Measurements from ENCODE around the gene SLC2A5. TPM values are rescaled to one million over a fixed set of nuclear protein-coding genes. Genes with fewer than 3 reads are reported as not detected.
A peak's percentile ranks its signal among the peaks of the same experiment; 100 is the strongest.

The SLC2A5 gene
- total and polyA plus RNA-seq, 2 of the 4 experiments (the other 2 are of a cell fraction): 0.03 to 0.18 TPM

DNA sequence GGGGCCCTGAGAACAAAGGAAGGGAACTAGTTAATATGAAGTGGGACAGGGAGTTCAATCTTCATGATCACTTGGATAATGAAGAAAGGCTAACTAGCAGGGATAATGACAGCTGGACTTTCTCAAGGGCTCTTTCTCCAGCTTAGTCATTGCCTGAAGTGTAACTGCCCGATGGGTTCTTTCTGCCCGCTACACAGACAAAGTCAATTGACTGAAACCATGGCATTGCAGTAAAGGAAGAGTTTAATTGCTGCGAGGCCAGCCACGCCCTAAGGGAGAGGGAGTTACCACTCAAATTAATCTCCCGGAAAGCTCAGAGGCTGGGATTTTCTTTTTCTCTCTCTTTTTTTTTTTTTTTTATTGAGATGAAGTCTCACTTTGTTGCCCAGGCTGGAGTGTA is 16.6 kb upstream of the SLC2A5 start:
- no peak for DNase-seq
- no CpG with 5 or more reads among the region's 5 CpGs for WGBS, 2 experiments (ENCODE audit: extremely low coverage in 2 of 2, insufficient read length in 1 of 2)
- TF ChIP-seq SMC3 (IDR thresholded peaks at IDR 0.05; ENCODE audit: low read depth, low read length): no peak
- no peak for TF ChIP-seq CEBPB (IDR thresholded peaks at IDR 0.05; ENCODE audit: low read depth, low read length)
- no peak for TF ChIP-seq NFE2L2 (IDR thresholded peaks at IDR 0.05; ENCODE audit: low read depth, low read length)
- TF ChIP-seq, protein P1, sequence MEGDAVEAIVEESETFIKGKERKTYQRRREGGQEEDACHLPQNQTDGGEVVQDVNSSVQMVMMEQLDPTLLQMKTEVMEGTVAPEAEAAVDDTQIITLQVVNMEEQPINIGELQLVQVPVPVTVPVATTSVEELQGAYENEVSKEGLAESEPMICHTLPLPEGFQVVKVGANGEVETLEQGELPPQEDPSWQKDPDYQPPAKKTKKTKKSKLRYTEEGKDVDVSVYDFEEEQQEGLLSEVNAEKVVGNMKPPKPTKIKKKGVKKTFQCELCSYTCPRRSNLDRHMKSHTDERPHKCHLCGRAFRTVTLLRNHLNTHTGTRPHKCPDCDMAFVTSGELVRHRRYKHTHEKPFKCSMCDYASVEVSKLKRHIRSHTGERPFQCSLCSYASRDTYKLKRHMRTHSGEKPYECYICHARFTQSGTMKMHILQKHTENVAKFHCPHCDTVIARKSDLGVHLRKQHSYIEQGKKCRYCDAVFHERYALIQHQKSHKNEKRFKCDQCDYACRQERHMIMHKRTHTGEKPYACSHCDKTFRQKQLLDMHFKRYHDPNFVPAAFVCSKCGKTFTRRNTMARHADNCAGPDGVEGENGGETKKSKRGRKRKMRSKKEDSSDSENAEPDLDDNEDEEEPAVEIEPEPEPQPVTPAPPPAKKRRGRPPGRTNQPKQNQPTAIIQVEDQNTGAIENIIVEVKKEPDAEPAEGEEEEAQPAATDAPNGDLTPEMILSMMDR (conservative IDR thresholded peaks at IDR 0.05; ENCODE audit: low read depth, low read length): no peak
- no peak for TF ChIP-seq MAFK (IDR thresholded peaks at IDR 0.05; ENCODE audit: low read depth, low read length)
- TF ChIP-seq RCOR1 (IDR thresholded peaks at IDR 0.05; ENCODE audit: insufficient replicate concordance, low read length): no peak
- TF ChIP-seq BHLHE40 (IDR thresholded peaks at IDR 0.05; ENCODE audit: low read depth, low read length): no peak
- TF ChIP-seq, protein P2, sequence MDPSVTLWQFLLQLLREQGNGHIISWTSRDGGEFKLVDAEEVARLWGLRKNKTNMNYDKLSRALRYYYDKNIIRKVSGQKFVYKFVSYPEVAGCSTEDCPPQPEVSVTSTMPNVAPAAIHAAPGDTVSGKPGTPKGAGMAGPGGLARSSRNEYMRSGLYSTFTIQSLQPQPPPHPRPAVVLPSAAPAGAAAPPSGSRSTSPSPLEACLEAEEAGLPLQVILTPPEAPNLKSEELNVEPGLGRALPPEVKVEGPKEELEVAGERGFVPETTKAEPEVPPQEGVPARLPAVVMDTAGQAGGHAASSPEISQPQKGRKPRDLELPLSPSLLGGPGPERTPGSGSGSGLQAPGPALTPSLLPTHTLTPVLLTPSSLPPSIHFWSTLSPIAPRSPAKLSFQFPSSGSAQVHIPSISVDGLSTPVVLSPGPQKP (IDR thresholded peaks at IDR 0.05; ENCODE audit: borderline replicate concordance, low read depth, low read length): no peak
- no peak for TF ChIP-seq RFX5 (IDR thresholded peaks at IDR 0.05; ENCODE audit: low read depth, low read length)
- no peak for TF ChIP-seq MAZ (IDR thresholded peaks at IDR 0.05; ENCODE audit: borderline replicate concordance, low read depth, low read length)
- TF ChIP-seq POLR2A (IDR thresholded peaks at IDR 0.05; ENCODE audit: low read depth, low read length): no peak
- no peak for TF ChIP-seq CHD1 (IDR thresholded peaks at IDR 0.05; ENCODE audit: low read depth, low read length)
- TF ChIP-seq FOS (IDR thresholded peaks at IDR 0.05; ENCODE audit: low read depth, low read length): no peak
- TF ChIP-seq, protein P3, sequence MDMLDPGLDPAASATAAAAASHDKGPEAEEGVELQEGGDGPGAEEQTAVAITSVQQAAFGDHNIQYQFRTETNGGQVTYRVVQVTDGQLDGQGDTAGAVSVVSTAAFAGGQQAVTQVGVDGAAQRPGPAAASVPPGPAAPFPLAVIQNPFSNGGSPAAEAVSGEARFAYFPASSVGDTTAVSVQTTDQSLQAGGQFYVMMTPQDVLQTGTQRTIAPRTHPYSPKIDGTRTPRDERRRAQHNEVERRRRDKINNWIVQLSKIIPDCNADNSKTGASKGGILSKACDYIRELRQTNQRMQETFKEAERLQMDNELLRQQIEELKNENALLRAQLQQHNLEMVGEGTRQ (IDR thresholded peaks at IDR 0.05; ENCODE audit: low read depth, low read length): no peak
- TF ChIP-seq MXI1 (IDR thresholded peaks at IDR 0.05; ENCODE audit: borderline replicate concordance, low read depth, low read length): no peak
- Histone ChIP-seq H2BK15ac (ENCODE audit: low read depth, low read length) (no peak overlapping the region), H2AFZ (replicated peaks; ENCODE audit: low read length, poor library complexity) (no peak overlapping the region), H3K56ac (ENCODE audit: extremely low read depth, insufficient read depth, low read length) (no peak overlapping the region), H4K20me1 (ENCODE audit: insufficient read depth, low read length) (no peaks in the 10 kb centered on the region), H3K27ac (ENCODE audit: insufficient read depth, low read length) (no peak overlapping the region), H3K27me3 (ENCODE audit: control insufficient read depth, insufficient read depth, low read length) (peaks cover 23% of the 10 kb centered on the region), H3K9me1 (ENCODE audit: insufficient read depth, low read length) (no peaks in the 10 kb centered on the region), H2AK5ac (ENCODE audit: low read depth, low read length) (no peak overlapping the region), H3K9me3 (ENCODE audit: control insufficient read depth, insufficient read depth, low read length) (peaks cover 6% of the 10 kb centered on the region), H3K14ac (replicated peaks; ENCODE audit: low read depth, low read length) (no peak overlapping the region), H4K8ac (ENCODE audit: low read depth in 2 of 2, low read length in 2 of 2) (no peak overlapping the region), H3K9ac (ENCODE audit: low read depth, low read length) (no peak overlapping the region), H2BK5ac (ENCODE audit: low read depth, low read length, poor library complexity, severe bottlenecking) (no peak overlapping the region), H3K18ac (ENCODE audit: low read depth, low read length) (no peak overlapping the region; the same call in 1 of the 2 replicates), H3K79me1 (ENCODE audit: low read depth in 1 of 2, low read length in 2 of 2) (no peaks in the 10 kb centered on the region), H2AK9ac (replicated peaks; ENCODE audit: low read depth, low read length, poor library complexity) (no peak overlapping the region), H3K4me2 (ENCODE audit: low read depth, low read length) (no peak overlapping the region), H2BK20ac (ENCODE audit: low read depth, low read length) (no peak overlapping the region), H3K4me3 (ENCODE audit: insufficient read depth, low read depth, low read length) (no peak overlapping the region), H3K4me1 (ENCODE audit: control insufficient read depth, insufficient read depth, low read length) (peaks cover 8% of the 10 kb centered on the region), H3K36me3 (ENCODE audit: control insufficient read depth, insufficient read depth, low read length) (no peaks in the 10 kb centered on the region), H4K5ac (ENCODE audit: low read depth, low read length) (no peak overlapping the region), H4K91ac (ENCODE audit: insufficient read depth, low read depth, low read length) (no peak overlapping the region), H3K4ac (ENCODE audit: low read depth, low read length) (no peak overlapping the region), H3K23ac (ENCODE audit: low read depth, low read length) (no peak overlapping the region), H2BK120ac (ENCODE audit: low read depth, low read length) (no peak overlapping the region)
- peak; percentile 44; the same call in 1 of the 2 replicates for ATAC-seq (ENCODE audit: low read depth)
- intact Hi-C loops (cut with micrococcal nuclease) (no loop called here), in situ Hi-C loops (cut with MboI; ENCODE audit: low sequenced_read_pairs) (no loop called here), dilution Hi-C loops (cut with HindIII; ENCODE audit: low sequenced_read_pairs, unreplicated experiment) (no loop called here)
- CTCF ChIA-PET: no interaction called here
- POLR2A ChIA-PET (ENCODE audit: unreplicated experiment): no interaction called here
- BruUV-seq (replicated peaks): no TSS peak
